ENCODE data around the gene GALNS. TPM values are rescaled to one million over a fixed set of nuclear protein-coding genes. Genes with fewer than 3 reads are reported as not detected.

GALNS gene
- total RNA-seq, 1 donor from 2014 or later = 24.7 TPM

DNA sequence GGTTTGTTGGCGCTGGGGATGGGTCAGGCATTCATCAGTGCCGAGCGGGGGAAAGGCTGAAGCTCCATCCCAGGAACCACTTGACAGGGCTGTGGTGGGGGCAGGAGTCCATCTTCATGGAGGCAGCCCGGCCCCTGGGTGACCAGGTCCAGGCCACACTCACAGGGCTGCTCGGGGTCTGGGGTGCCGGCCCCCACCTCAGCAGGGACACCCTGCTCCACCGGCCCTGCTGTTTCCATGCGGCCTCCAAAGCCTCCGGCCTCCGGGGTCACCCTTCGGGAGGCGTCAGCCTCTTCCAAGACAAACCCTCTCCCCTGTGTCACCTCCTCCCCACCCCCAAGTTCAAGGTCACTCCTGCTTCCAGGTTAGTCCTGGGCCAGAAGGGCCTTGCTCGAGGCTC lies 22.1 kb downstream of the GALNS start:
- DNase-seq (ENCODE audit: low spot score) = no peak
- peaks cover 2% of the 10 kb centered on the region for H3K27me3 Mint-ChIP-seq (ENCODE audit: unreplicated experiment)
- H3K36me3 Mint-ChIP-seq (ENCODE audit: low read depth, unreplicated experiment) = peaks cover 4% of the 10 kb centered on the region
- H3K9me3 Mint-ChIP-seq (ENCODE audit: unreplicated experiment) = no peaks in the 10 kb centered on the region
- TF ChIP-seq, protein P1, sequence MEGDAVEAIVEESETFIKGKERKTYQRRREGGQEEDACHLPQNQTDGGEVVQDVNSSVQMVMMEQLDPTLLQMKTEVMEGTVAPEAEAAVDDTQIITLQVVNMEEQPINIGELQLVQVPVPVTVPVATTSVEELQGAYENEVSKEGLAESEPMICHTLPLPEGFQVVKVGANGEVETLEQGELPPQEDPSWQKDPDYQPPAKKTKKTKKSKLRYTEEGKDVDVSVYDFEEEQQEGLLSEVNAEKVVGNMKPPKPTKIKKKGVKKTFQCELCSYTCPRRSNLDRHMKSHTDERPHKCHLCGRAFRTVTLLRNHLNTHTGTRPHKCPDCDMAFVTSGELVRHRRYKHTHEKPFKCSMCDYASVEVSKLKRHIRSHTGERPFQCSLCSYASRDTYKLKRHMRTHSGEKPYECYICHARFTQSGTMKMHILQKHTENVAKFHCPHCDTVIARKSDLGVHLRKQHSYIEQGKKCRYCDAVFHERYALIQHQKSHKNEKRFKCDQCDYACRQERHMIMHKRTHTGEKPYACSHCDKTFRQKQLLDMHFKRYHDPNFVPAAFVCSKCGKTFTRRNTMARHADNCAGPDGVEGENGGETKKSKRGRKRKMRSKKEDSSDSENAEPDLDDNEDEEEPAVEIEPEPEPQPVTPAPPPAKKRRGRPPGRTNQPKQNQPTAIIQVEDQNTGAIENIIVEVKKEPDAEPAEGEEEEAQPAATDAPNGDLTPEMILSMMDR (IDR thresholded peaks at IDR 0.05; ENCODE audit: unreplicated experiment) = no peak
- H3K27ac Mint-ChIP-seq (ENCODE audit: unreplicated experiment) = no peak overlapping the region
- H3K4me3 Mint-ChIP-seq (ENCODE audit: unreplicated experiment) = no peak overlapping the region
- H3K4me1 Mint-ChIP-seq (ENCODE audit: unreplicated experiment) = no peaks in the 10 kb centered on the region

DNA sequence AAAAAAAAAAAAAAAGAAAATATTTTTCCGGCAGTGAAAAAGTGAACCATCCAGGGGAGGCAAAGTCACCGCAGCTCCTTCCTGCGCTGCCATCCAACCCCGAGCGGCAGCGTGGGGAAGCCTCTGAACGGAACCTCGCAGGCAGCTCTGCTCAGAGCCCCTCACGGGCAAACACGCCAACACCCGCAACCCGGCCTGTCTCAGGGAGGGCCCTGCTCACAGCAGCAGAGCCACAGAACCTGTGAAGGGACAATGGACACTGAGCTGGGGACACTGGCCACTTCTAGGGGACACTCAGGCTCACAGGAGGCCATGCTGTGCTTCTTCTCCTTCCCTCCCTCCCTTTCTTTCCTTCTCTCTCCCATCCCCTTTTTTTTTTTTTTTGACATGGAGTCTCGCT lies 23.7 kb downstream of the GALNS start:
- Mint-ChIP-seq H3K9me3 (ENCODE audit: unreplicated experiment) (no peaks in the 10 kb centered on the region), H3K4me3 (ENCODE audit: unreplicated experiment) (no peak overlapping the region), H3K27me3 (ENCODE audit: unreplicated experiment) (peaks cover 3% of the 10 kb centered on the region), H3K4me1 (ENCODE audit: unreplicated experiment) (no peaks in the 10 kb centered on the region), H3K27ac (ENCODE audit: unreplicated experiment) (no peak overlapping the region), H3K36me3 (ENCODE audit: low read depth, unreplicated experiment) (peaks cover 4% of the 10 kb centered on the region)
- TF ChIP-seq, protein P1 (IDR thresholded peaks at IDR 0.05; ENCODE audit: unreplicated experiment) = no peak
- no peak for DNase-seq (ENCODE audit: low spot score)

DNA sequence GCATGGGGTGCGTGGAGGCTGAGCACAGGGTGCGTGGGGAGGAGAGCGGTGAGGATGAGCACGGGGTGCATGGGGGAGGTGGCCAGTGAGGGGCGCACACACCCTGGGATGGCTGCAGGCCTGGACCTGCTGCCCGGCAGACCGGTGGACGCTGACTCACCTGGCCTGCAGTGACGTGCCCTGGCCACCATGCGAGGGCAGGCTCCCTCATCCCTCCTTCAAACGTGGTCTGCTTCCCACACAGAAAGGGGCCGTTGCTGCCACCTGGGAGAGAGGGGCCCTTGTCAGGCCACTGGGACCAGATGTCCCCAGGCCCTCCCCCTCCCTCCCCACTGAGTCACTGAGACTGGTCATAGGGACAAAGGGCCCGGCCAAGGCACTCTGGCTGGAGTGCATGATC lies 24.9 kb downstream of the GALNS start:
- H3K9me3 Mint-ChIP-seq (ENCODE audit: unreplicated experiment) = no peaks in the 10 kb centered on the region
- no peak overlapping the region for H3K4me3 Mint-ChIP-seq (ENCODE audit: unreplicated experiment)
- H3K27ac Mint-ChIP-seq (ENCODE audit: unreplicated experiment) = no peak overlapping the region
- no peaks in the 10 kb centered on the region for H3K4me1 Mint-ChIP-seq (ENCODE audit: unreplicated experiment)
- H3K27me3 Mint-ChIP-seq (ENCODE audit: unreplicated experiment) = peaks cover 3% of the 10 kb centered on the region
- TF ChIP-seq, protein P1 (IDR thresholded peaks at IDR 0.05; ENCODE audit: unreplicated experiment) = no peak
- DNase-seq (ENCODE audit: low spot score) = no peak
- H3K36me3 Mint-ChIP-seq (ENCODE audit: low read depth, unreplicated experiment) = peaks cover 4% of the 10 kb centered on the region

DNA sequence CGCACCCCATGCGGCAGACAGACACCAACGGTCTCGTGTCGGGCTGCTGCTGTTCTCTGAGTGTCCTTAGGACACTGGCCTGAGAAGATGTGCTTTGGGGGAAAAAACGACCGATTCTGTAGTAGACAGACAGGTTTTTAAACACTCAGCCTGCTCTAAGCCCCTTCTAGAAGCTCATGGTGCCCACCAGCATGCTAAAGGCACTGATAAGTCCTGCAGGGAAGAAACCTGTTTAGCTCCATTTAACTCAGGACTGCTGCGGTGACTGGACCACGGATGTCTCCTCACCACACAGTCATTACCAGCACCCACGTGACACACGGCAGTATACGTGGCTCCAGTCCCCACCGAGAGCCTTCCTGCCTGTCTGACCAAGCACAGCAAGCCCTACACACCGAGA lies 26.0 kb downstream of the GALNS start:
- no peak overlapping the region for H3K4me3 Mint-ChIP-seq (ENCODE audit: unreplicated experiment)
- DNase-seq (ENCODE audit: low spot score) = no peak
- H3K27ac Mint-ChIP-seq (ENCODE audit: unreplicated experiment) = no peak overlapping the region
- no peaks in the 10 kb centered on the region for H3K9me3 Mint-ChIP-seq (ENCODE audit: unreplicated experiment)
- H3K4me1 Mint-ChIP-seq (ENCODE audit: unreplicated experiment) = no peaks in the 10 kb centered on the region
- peaks cover 5% of the 10 kb centered on the region for H3K36me3 Mint-ChIP-seq (ENCODE audit: low read depth, unreplicated experiment)
- TF ChIP-seq, protein P1 (IDR thresholded peaks at IDR 0.05; ENCODE audit: unreplicated experiment) = no peak
- peaks cover 5% of the 10 kb centered on the region for H3K27me3 Mint-ChIP-seq (ENCODE audit: unreplicated experiment)

DNA sequence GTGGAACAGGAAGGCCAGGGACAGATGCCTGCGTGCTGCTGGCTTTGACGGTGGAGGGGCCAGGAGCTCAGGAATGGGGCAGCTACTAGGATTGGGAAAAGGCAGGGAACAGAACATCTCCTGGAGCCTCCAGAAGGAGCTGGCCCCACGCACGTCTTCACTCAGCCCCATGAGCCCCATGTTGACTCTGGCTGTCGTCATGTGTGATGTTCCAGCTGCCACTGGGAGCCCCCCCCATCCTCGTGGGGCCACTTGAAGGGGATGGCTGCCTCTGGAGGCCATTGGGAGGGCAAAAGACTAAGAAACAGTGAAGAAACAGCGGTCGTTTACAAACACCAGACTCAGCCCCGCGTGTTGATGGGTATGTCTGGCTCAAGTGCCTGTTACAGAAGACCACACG lies 26.5 kb downstream of the GALNS start:
- Mint-ChIP-seq H3K4me1 (ENCODE audit: unreplicated experiment) (no peaks in the 10 kb centered on the region), H3K27me3 (ENCODE audit: unreplicated experiment) (peaks cover 5% of the 10 kb centered on the region), H3K27ac (ENCODE audit: unreplicated experiment) (no peak overlapping the region), H3K9me3 (ENCODE audit: unreplicated experiment) (no peaks in the 10 kb centered on the region), H3K4me3 (ENCODE audit: unreplicated experiment) (no peak overlapping the region), H3K36me3 (ENCODE audit: low read depth, unreplicated experiment) (peaks cover 7% of the 10 kb centered on the region)
- TF ChIP-seq, protein P1 (IDR thresholded peaks at IDR 0.05; ENCODE audit: unreplicated experiment) = no peak
- DNase-seq (ENCODE audit: low spot score) = no peak

All from endothelial cell (in vitro differentiated cells).